Amygdala (tissue), 56 donors: ENCODE measurements around the gene GPR26.

Source experiments
- DNase-seq, 56 donors: peaks; one replicate each; lab custom pipeline; 2025; lab: John Stamatoyannopoulos, UW

The GPR26 gene

DNA sequence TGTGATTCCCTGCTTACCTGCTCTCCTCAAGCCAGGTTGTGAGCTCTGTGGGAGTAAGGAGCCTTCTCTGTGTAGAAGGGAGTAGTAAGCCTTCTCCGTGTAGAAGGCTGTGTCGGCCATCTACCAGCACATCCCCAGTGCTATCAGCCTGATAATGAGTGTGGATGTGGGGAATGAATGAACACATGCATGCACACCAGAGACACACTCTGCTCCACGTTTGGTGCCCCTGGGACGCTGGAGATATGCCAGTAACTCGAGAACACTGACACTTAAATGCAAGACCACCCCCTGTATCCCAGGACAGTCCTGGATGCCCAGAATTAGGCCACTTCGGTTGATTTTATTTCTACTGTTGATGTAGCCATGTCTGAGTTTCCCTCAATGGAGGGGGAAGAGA, 21.1 kb upstream of the GPR26 start:
- DNase-seq, result no peak

DNA sequence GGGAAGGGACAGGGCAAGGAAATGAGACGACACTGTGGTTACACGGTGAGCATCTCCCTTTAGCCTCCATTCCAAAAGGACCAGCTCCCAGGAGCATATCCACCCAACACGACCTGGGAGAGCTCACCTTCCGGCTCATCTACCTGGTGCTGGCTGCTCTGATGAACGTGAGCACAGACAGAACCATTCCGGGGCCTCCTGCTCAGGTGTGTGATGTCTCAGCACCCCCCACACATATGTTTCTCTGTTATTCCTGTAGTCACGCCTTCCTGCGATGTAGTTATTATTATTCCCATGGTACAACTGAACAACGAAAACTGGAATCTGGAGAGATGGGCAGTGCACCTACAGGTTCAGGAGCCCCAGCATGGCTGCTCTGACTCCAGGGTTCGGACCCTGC, 20.5 kb upstream of the GPR26 start:
- no peak for DNase-seq

DNA sequence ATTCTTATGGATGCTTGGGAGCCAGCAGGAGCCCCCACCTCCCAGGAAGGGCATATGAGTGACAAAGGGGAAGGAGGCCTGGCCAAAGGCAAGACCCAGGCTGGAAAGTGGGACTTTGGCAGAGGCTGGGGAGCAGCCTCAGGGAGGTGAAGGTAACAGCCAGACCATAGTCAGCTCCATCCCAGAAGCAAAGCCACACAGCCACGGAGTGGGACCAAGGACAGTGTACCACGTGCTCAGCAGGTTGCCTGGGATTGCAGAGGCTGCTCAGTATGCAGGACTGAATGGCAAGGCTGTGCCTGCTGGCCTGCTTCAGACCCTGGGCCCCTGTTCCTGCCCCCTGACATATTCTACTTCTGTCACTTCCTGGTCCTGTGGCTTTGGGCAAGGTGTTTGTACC, 17.6 kb upstream of the GPR26 start:
- no peak for DNase-seq

DNA sequence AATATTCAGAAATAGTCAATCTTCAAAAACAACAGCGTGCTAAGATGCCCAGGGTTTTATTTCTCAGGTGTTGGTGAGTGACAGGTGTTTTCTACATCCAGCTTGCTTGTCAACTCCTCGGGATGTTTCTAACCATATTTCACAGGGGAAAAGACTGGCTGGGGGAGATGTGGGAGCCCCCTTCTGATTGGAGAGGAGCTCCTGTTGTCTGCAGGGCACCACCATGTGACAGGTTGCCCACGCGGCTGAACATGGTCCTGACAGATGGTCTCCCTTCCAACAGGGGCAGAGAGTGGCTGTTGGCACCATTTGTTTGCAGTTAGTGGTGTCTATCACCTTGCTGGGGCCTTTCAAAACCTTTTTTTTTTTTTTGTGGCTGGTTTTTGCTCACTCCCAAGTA, 16.5 kb upstream of the GPR26 start:
- DNase-seq, result no peak

DNA sequence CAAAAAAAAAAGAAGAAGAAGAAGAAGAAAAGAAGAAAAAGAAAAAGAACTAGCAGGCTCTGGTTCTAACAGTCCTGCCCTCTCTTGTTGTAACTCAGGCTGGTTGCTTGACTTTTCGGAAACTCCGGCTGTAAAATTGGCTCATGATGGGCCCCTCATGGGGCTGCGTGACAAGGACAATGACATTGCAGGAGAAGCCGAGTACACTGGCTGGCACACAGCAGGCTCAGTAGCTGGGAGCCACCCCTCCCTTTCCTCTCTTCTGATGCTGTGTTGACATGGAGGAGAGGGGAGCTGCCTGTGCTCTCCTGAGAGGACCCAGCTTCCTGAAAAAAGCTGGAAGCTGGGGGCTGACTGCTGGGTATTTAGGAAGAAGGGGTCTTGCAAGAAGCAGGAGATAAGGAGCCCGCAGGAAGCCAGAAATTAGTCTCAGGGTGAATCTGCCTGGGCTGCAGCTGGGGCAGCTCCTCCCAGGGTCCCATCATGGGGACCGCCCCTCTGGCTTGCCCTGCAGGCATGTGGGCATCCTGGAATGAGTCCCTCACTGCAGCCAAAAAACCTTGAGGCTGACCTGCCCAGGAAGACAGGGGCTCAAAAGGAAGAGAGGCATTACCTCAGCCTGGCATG, 14.6 kb upstream of the GPR26 start:
- DNase-seq, result no peak

DNA sequence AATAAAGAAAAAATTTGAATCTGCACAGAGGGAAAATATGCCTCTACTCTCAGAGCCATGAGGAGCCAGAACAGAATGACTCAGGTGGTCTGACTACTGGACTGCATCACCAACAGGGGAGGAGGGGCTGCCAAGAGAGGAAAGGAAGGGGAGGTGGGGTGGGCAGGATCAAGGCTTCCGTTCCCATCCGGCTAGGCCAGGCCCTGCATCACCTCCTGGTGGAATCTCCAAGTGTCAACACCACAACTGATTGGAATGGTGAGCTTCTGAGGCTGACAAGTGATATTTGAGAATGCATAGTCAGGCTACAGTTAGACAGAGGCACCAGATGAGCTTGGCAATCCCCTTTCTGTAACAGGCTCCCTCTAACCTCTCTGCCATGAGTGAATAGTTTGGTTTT, 10.4 kb upstream of the GPR26 start:
- no peak for DNase-seq

DNA sequence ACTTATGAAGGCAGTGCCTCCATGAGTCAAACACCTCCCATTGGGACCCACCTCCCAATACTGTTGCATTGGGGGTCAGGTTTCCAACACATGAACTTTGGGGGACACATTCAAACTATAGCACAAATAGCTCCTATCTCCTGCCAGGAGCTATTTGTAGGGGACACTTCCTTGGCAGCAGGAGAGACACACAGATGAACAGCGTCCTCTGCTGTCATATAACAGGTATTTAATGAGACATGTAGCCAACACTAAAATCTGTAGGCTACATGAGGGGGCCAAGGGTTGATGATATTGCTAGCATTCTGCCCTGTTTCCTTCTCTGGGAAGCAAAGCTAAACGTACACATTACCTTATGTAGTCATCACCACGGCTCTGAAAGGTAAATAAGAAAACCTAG, 2.6 kb upstream of the GPR26 start:
- no peak for DNase-seq

DNA sequence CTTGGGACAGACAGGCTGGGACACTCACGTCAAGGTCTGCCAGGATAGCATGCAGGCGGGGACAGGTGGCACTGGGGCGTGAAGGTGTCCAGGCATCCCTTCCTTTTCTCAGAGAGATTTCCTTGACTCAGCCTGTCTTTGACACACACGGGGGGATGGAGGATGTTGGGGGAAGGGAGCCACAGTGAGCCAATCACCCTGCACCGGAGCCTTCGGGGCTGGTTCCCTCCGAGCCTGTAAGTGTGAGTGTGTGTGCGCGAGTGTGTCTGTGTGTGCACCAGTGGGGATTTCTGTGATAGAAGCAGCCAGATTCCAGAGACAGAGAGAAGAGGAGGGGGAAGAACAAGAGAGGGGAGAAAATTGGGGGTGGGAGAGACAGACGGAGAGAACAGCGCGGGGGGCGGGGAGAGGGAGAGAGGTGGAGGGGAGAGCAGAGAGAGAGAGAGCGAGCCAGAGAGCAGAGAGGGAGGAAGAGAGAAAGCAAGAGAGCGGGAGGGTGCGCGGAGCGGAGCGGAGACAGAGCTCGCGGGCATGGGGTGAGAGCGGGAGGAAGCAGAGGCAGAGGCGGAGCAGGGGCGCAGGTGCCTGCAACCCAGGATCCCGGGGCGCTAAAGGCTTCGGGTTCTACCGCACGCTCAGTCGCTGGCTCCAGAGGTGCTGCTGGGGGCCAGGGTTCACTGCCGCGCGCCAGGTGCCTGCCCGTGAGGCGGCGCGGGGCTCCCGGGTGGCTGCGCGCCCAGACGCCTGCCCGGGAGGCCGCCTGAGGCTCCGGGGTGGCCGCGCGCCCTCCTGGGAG, 466 bp upstream of the GPR26 start:
- no peak for DNase-seq

DNA sequence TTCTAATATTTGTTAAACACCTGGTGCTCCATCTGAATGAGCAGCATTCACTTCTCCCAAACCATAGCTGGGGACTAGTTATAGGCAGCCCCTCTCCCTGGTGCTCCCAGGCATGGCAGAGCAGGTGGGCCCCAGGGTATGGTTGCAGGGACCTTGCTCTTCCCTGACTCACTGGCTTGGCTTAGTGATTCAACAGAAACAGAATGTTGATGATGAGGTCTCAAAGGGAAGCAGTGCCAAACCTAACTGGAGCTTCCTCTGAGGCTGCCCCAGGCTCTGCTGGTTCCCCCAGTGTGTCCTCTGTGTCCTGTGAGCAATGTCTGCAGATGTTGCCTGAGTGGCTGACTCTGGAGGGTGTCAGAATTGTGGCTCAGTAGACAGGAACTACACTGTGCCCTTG, 3.7 kb downstream of the GPR26 start:
- no peak for DNase-seq

DNA sequence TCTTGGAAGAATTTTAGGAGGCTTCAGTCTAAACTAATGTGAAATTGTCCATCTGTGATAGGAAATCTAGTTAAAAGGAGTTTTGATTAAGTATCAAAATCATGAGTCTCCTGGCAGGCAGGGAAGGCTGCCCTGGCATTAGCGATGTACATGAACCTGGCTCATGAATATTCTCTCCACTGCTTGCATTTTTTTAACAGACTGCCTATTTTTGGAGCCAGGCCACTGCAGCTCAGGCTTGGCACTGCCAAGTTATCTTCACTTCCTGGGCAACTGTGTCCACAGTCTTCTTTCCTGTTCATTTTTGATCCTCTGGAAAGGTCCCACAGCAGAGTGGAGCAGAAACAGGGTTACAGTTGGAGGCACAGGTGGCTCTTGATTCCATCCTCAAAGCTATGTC, 7.0 kb downstream of the GPR26 start:
- no peak for DNase-seq

DNA sequence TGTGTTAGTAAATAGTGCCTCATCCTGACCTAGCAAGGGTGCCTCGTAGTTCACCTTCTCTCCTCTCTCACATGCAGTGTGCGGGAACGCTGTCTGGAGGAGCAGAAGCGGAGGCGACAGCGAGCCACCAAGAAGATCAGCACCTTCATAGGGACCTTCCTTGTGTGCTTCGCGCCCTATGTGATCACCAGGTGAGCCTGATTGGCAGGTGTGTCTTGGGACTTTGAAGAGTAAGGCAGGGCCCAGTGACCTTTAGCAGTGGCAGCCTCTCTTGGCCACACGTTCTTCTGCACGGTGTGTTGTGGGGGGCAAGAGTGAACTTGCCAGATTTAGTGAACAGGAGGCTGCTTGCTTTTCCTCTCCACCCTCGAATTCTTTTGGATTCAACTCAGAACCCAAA, 8.6 kb downstream of the GPR26 start:
- DNase-seq, result no peak

DNA sequence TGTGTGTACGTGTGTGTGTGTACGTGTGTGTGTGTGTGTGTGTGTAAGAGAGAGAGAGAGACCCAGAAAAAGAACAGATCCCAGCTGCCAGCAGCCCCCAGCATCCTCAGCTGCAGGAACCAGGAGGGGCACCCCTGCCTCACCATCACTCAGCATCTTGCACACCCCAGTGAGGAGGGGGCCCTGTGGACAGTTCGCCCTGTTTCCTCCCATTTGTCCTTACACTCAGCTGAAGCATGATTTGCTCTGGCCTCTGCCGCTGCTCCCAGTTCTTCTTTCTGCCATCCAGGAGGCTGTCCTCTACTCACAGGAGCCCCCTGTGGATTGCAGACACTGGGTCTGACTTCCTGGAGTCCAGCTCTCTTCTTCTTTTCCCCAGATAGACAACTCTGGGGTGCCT, 9.7 kb downstream of the GPR26 start:
- DNase-seq, result no peak

DNA sequence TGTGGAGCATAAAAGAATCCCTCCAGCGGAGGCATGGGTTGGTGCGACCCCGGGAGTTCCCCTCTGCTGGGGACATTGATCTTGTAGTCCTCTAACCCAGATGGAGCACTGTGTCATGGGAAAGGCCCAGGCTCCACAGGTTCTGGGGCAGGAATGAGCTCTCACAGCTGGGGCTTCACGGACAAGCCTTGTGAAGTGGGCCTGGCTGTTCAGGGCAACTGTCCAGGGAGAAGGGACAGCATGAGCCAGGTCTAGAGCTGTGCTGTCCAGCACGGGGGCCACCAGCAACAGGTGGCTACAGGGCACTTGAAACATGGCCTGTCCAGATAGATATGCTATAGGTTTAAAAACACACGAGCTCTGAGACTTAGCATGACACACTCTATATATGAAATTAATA, 11.4 kb downstream of the GPR26 start:
- DNase-seq, result no peak

DNA sequence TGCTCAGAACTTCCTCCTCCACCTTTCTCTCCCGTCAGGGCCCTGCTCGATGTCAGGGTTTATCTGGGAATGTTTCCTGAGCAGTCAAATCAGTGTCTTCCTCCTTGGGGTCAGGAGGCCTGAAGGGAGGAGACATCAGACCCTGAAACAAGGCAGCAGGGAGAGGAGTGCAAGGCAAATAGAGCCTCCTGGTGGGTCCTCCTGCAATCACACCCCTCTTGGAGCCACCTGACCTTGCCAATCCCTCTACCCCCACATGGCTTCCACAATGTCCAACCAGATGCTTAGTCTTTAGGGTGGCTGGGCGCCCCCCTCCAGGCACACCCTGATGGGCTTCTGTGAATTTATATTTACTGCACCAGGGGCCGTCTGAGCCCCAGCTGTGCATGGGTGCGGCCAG, 12.2 kb downstream of the GPR26 start:
- no peak for DNase-seq

DNA sequence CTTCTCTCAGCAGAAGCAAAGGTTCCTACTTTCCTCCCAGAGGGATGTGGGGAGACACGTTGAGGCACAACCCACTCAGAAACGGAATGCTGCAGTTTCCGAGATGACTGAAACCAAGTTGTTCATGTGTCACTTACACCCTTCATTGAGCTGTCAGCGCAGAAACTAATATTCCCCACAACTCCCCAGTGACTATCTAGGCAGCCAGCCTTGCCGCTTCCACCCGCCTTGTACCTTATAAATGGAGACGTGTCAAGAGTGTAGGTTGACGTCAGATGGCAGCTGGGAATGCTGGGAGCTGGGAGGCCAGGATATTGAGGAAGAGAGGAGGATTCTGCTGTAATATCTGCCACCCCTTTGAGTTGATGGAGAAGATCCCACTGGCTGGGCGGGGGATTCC, 15.1 kb downstream of the GPR26 start:
- DNase-seq, result no peak

DNA sequence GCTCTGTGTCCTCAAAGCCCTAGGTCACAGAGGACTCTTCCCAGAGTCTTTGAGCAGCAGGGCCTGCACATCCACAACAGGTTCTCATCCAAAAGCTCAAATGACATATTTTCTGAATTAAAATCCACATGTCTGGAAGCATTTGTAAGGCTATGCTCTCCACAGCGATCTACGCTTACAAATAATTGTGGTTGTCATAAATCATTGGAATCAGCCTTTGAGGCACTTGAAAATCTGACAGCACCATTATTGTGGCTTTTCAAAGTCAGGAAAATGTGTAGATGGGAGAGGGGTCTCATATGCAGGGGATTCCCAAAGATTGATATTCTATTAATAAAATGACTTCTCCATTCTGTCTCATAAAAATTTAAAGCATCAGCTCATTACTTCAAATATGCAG, 16.3 kb downstream of the GPR26 start:
- DNase-seq, result no peak

DNA sequence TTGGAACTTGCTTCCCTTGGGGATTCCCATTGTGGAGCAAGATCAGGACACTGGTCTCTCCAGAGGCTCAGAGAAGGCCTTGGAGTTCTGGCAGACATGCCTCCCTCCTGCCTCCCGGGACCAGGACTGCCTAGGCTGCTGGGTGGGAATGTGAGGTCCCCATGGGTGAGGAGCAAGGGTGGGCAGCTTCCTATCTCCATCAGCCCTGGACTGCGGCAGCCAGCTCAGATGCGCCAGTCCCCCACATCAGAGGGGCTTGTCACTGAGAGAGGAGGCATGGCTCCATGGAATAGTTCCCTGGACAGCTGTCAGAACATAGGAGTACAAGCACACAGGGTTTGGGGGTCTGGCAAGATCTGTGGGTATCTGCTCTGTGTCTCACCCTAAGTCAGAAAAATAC, 17.3 kb downstream of the GPR26 start:
- no peak for DNase-seq

DNA sequence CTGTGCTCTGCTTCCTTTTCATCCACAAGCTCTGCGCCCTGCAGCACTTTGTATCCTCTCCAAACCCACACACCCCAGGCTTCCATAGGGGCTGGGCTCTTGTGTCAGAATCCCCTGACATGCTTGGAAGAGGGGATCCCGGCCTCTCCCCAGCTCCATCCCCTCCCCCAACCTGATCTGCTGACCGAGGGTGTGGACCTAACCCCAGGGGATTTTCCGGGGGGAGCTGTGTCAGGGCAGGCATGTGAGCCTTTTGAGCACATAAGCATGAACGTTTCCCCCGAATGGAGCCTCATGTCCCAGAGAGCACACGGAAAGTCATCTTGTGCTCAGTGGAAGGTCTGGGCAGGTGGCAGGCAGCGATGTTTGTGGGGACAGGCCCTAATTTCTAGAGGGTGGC, 17.7 kb downstream of the GPR26 start:
- no peak for DNase-seq

DNA sequence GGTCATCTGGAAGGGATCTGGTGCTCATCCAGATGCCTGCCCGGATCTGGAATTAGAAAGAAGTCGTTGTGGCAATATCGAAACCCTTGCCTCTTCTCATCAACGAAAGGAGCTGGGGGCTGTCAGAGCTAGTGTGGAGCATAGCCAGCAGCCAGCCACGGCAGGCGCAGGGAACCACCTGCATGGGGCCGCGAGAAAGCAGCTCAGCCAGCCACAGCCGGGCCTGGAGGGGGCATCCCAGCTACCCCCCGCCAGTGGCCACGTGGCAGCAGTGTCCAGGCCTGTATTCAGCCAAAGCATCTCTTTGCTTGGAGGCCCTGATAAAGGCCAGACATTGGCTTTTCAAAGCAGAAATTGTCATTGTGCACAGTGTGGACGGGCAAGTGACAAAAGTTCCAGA, 19.1 kb downstream of the GPR26 start:
- no peak for DNase-seq

DNA sequence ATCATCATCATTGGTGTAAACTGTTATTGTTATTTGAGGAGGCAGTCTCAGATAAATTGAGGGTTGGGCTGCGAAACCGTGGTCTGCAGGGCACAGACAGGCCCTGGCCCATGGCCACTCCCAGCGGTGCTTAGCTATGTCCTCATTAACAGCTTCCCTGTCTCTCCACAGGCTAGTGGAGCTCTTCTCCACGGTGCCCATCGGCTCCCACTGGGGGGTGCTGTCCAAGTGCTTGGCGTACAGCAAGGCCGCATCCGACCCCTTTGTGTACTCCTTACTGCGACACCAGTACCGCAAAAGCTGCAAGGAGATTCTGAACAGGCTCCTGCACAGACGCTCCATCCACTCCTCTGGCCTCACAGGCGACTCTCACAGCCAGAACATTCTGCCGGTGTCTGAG, 21.6 kb downstream of the GPR26 start:
- no peak for DNase-seq

DNA sequence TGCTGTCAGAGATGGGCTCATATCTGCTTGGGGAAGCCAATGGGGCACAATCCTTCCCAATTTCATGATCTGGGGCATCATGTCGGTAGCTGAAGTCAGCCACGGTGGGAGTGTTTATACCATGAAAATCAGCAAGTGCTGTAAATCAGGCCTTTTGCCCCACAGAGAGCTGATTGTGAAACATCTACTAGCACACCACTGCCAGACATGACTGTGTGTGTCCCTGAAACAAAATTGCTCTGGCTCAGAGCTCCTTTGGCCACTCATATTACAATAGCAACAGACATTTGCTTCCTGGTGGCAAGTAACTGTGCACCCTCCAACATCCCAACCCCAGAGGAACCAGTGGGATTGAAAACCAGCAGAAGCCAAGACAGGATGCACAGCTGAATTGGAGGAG, 23.7 kb downstream of the GPR26 start:
- DNase-seq, result no peak

DNA sequence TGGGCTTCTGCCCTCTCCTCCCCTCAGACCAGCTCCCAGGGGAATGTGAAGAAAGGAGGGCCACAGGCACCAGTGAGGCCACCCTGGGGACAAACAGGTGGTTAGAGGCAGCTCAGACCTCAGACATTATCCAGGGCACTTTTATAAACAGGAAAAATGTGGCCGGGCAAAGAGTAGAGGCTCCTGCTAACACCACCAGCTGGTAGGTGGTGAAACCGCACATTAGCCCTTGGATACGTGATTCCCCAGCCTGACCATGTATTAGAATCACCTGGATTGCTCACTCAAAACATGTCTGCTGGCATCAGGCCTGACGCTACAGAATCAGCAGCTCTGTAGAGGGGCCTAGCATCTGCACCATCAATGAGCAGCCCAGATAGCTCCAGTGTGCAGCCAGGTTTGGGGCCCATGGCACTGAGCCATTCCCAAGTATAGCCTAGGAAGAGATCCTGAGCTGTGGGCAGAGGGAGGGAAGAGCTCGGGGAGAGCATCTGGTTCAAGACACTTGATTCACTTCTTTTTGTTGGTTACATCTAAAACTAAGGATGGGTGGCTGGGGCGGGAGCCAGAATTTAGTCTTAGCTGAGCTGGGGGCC, 37.1 kb downstream of the GPR26 start:
- no peak for DNase-seq
